HTERT RPE-1 (cell line): Measurements from ENCODE around the gene RPS6KA5.
"Not testable (repeated sequence)": the region's sequence is repeated elsewhere in the genome, so short reads cannot be mapped to it uniquely, and the experiment has no call there.

Experiments
- in situ Hi-C: fragments of 300-500 bp; cut with MboI; formaldehyde crosslinking; loops from 4 replicates; pipeline ENCODE4 v1.14.3; 2020; ENCODE audit warnings: low sequenced_read_pairs

RPS6KA5 gene

DNA sequence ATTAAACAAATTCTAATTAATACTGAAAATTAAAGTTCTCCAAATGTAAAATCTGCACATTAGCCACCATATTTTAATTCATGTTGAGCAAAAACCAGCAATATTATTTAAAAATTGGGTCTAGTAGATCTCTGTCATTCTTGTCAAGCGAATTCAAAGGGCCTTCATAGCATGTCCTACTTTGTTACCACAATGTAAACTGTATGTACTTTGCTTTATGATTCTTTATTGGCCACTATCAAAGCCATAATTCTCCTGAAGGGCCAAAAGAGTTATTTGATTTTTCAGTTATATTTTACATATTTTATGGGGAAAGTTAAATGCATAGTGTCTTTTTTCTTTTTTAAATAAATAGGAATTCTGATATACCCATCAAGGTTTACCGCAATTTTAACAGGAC lies 117.9 kb downstream of the RPS6KA5 start:
- in situ Hi-C loops: no loop called here

- in situ Hi-C loops: no loop called here
Measured at GRCh38 chr14:90941706-90942105, 118.7 kb downstream of the RPS6KA5 start.

DNA sequence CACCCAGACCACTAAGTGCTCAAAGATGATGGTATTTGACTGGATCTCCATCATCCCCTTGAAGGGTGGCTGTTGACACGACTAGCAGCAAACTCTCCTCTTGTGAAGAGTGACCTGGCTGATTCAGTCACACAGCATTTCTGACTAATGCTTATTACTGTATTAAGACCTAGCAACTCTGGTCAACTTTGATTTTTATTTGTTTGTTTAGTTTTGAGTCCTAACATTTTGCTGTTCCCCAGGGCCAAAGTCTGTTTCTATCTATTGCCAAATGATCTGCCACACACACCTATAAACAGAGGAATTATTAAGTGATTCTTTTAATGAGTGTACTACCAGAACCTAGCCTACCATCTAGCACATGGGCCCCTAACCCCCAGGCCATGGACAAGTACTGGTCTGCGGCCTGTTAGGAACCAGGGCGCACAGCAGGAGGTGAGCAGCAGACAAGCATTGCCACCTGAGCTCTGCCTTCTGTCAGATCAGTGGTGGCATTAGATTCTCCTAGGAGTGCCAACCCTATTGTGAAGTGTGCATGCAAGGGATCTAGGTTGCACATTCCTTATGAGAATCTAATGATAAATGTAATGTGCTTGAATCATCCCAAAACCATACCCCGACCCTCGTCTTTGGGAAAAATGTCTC lies 120.0 kb downstream of the RPS6KA5 start:
- in situ Hi-C loops: no loop called here

GRCh38 chr14:90939252-90939795 lies 121.1 kb downstream of the RPS6KA5 start:
- in situ Hi-C loops: not testable (repeated sequence)

- in situ Hi-C loops: no loop called here
Measured at GRCh38 chr14:90938615-90939014, 121.8 kb downstream of the RPS6KA5 start.

GRCh38 chr14:90936757-90937440 lies 123.5 kb downstream of the RPS6KA5 start:
- in situ Hi-C loops: no loop called here

DNA sequence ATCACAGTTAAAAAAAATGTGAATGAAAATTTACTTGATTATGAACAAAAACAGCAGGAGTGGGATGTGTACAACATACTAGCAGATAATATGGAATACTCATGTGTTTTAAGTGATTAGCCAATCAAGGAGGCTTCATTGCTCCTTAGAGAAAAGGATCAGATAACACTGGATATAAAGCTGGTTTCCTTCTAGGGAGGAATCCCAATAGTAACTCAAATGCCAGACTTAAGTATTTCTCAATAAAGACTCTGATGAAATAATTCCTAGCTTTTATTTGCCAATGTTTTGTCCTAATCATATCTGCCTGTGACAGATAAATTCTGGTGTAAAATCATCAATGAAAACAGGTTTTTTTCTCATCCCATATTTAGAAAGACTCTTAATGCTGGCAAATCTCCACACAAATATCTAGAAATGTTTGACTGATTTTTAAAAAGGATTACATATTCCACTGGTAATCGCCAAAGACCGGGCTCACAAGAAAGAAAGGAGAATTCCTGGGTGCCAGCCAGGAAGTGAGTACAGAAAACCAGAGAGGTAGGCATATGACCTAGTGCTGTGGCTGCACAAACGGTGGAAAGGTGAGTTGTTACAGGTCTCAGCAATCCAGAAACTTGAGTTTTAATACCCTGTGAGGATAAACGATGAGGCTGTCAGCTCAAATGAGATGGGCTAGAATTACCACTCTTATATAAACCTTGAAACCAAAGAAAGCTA lies 135.7 kb downstream of the RPS6KA5 start:
- in situ Hi-C loops: no loop called here

DNA sequence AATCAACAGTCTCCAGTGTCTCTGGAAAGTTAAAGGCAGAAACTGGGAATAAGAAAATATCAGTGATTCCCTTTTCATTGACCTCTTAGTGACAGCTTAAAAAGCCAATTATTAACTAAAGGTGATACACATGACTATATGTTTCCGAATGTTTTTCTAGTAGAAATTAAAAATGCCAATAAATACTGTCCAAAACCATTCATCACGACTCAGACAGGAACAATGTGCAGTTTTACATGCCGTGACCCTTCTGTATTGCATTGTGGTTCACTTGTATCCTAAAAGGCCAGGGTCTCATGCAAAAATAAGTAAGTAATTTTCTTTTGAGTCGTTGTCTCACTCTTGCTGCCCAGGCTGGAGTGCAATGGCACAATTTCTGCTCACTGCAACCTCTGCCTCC lies 138.3 kb downstream of the RPS6KA5 start:
- in situ Hi-C loops: no loop called here

GRCh38 chr14:90911121-90911520 lies 149.3 kb downstream of the RPS6KA5 start:
- in situ Hi-C loops: no loop called here

DNA sequence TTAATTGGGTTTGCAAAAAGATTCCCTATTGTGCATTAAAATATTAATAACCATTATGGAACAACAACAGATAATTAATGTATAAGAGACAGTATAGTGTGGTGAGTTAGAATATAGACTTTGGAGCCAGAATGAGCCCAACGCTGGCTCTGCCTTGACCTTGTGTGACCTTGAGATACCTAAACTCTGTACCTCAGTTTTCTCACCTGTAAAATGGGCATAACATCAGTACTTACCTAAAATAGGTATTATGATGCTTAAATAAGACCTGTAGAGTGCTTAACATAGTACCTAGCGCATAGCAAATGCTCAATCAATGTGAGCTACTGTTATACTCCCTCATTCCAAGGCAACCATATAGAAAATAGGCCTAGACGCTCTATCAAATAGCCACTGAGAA lies 153.3 kb downstream of the RPS6KA5 start:
- in situ Hi-C loops: no loop called here

DNA sequence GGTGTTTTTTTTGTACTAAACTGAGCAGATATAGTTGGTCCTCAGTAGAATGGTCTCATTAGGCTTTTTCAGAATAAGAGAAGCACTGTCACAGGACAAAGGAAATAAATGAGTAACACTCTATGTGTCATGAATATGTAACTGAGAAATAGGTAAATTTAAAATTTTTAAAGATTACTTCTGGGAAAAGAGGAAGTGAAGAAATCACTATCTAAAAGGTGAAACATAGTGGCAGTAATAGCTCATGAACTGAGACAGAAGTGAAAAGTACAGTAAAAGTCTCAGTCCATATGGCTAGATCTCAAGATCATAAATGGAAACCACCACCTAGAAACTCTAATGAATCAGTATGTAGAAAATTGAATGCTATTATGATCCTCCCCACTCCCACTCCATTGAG lies 154.9 kb downstream of the RPS6KA5 start:
- in situ Hi-C loops: no loop called here

DNA sequence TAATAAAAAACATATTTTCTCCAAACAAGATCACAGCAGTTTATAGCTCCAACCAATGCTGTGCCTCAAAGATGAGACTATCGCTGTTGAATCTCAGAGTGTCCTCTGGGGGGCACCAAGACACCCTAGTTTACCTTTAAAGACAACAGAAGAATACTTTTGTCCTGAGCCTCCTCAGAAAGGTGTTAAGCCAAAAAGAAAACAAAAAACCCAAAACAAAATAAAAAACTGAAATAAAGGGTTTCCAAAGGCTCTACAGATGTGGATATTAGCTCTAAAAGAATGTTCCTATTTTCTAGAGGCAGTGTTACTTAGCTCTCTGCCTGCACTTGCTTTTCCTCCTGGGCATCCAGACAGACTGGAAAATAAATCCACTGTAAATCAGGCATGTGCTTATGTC lies 157.3 kb downstream of the RPS6KA5 start:
- in situ Hi-C loops: no loop called here

GRCh38 chr14:90900476-90901083 lies 159.9 kb downstream of the RPS6KA5 start:
- in situ Hi-C loops: no loop called here

DNA sequence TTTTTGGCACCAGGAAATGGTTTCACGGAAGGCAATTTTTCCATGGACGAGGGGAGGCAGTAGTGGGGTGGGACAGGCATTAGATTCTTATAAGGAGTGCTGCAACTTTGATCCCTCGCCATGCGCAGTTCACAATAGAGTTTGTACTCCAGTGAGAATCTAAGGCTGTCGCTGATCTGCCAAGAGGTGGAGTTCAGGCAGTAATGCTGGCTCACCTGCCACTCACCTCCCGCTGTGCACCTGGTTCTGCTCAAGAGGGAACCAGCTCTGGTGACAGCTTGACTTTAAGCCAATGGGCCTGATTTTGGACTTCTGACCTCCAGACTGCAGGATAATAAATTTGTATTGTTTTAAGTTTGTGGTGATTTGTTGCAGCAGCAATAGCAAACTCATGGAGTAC lies 163.4 kb downstream of the RPS6KA5 start:
- in situ Hi-C loops: no loop called here

DNA sequence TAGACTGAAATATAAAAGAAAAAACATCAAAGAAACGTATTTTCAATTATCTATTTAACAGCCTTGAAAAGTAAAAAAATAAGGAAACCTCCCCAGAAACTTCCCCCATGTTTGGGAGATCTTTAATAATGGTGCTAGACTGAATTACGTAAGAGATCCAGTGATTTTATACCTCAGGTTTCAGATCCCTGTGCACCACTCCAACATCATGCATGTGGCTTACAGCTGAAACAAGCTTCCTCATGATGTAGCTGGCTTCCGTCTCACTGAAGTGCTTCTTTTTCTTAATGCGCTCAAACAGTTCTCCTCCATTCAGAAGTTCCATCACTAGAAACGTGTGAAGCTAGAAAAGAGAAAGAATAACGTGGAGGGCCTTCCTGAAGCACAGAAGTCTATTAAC lies 166.2 kb downstream of the RPS6KA5 start:
- in situ Hi-C loops: no loop called here

DNA sequence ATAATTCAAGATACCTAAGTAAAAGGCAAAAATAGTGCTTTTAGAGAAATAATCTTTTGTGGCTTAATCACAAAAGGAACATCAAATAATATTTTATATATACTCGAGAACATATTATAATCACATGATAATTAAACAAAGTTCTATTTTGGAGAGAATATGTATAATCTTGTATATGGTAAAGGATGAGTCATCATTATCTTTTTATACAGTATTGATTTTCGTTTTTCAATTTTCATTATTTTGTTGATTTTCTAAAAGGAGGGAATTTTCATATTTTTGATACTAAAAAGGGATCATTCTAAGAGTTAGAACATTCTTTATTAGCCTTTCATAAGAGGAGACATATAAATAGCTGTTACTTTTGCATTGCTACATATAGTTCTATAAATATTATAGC lies 166.9 kb downstream of the RPS6KA5 start:
- in situ Hi-C loops: no loop called here

- in situ Hi-C loops: no loop called here
Measured at GRCh38 chr14:90892970-90893369, 167.5 kb downstream of the RPS6KA5 start.

GRCh38 chr14:90891326-90891725 lies 169.1 kb downstream of the RPS6KA5 start:
- in situ Hi-C loops: no loop called here

GRCh38 chr14:90890322-90891020 lies 170.0 kb downstream of the RPS6KA5 start:
- in situ Hi-C loops: no loop called here

GRCh38 chr14:90886297-90886815 lies 174.1 kb downstream of the RPS6KA5 start:
- in situ Hi-C loops: no loop called here

DNA sequence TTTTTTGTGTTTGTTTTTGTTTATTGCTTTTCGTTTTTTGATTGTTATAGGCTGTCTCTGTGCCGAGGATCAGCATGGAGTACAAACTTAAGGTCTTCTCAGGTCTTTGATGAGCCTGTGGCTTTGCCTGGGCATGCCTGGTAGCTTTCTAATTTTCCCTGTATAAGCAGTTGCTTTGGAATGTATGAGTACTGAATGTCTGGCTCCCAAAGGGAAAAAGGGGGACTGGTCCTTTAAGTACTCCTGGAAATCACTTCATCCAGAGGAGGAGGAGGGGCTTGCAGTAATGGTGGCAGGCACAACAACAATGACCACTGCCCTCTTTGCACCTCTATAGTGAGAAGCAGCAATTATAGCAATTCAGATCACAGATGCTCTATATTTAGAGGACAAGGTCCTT lies 176.7 kb downstream of the RPS6KA5 start:
- in situ Hi-C loops: no loop called here
